ENCODE data around the gene ACSS1. TPM values are rescaled to one million over a fixed set of nuclear protein-coding genes. Genes with fewer than 3 reads are reported as not detected.
A peak's percentile ranks its signal among the peaks of the same experiment; 100 is the strongest.

The ACSS1 gene
- total RNA-seq, 2 donors from 2014 or later = 73.8 to 83.8 TPM

DNA sequence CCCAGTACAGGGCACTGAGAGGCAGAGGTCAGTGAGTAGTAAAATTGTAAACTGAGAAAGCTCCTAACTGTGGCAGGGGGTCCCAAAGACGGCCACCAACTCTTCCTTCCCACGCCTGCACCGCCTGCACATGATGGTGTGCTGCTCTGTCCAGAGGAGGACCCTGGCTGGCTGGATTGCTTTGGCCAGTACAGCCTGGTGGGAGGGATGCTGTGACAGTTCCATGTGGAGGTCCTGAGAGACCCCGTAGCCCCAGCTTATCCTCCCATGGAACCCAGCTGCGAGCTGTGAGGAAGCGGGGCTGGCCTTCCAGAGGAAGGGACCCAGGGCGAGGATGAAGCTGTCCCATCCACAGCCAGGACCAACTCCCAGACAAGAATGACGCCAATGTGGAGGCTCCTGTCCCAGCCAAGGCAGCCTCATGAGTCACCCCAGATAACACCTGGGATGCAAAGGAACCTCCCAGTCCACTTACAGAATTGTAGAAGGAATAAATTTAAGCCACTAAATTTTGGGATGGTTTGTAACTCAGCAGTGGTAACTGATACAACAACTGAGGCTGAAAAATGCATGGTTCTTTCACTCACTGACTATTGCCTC lies 2.0 kb upstream of the ACSS1 start:
- Histone ChIP-seq H3K9me3 (no peaks in the 10 kb centered on the region), H3K36me3 (replicated peaks in 1 of 2; ENCODE audit: insufficient read depth in 1 of 2, low read depth in 2 of 2) (no peaks in the 10 kb centered on the region), H3K4me3 (no peak overlapping the region), H3K27me3 (no peaks in the 10 kb centered on the region), H3K27ac (peak overlapping the region in 3 of 4 donors; percentile 91 to 96 (median 94)), H3K4me1 (peaks cover 63% of the 10 kb centered on the region)
- DNase-seq (peak in 2 of 4 donors; percentile 13 to 61), ATAC-seq (no peak)
- intact Hi-C loops (cut with DNase I) = loop anchor here (5.0 kb wide), 1 partner anchor 63 kb away; no protein-coding TSS in a partner anchor
- TF ChIP-seq POLR2A (IDR thresholded peaks at IDR 0.05) = no peak
- TF ChIP-seq, protein P1, sequence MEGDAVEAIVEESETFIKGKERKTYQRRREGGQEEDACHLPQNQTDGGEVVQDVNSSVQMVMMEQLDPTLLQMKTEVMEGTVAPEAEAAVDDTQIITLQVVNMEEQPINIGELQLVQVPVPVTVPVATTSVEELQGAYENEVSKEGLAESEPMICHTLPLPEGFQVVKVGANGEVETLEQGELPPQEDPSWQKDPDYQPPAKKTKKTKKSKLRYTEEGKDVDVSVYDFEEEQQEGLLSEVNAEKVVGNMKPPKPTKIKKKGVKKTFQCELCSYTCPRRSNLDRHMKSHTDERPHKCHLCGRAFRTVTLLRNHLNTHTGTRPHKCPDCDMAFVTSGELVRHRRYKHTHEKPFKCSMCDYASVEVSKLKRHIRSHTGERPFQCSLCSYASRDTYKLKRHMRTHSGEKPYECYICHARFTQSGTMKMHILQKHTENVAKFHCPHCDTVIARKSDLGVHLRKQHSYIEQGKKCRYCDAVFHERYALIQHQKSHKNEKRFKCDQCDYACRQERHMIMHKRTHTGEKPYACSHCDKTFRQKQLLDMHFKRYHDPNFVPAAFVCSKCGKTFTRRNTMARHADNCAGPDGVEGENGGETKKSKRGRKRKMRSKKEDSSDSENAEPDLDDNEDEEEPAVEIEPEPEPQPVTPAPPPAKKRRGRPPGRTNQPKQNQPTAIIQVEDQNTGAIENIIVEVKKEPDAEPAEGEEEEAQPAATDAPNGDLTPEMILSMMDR (IDR thresholded peaks at IDR 0.05) = no peak
- WGBS, 2 donors = 73 to 93% methylated on average over 4 to 8 of the region's 8 CpGs

DNA sequence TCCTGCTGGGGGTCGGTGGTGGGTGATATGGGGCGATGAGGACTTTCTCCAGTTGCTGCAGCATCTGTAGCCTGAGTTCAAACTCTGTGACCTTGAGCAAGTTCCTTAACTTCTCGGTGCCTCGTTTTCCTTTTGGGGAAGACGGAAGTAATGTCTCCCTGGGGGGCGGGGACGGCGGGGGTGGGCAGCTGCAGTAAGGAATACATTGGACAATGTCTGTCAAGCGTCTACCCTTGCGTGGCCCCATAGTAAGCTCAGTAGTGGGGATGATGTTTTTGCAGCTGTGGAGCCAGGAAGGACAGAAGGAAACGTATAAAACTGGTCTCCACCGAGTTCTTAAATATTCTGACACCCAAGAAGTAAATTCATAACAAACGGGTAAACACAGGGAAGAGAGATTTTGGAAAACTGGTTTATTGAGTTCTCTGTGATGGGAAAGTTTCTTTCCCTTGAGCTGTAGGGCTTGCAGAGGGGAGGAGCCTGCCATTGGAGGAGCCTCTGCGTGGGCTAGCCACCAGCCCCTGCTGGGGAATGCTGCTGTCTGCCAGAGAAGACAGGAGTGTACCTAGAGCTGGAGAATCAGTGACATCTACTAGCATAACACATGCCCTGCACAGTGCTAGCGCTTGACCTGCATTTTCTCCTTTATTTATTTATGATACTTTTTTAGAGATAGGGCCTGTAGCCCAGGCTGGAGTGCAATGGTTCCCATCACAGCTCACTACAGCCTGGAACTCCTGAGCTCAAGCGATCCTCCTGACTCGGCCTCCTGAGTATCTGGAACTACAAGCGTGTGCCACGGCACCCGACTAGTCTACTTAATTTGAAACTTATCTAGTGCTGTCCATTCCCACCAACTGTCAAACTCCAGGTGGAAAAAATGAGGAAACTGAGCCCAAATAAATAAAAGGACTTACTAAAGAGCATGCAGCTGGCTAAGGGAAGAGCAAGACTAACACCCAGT lies 1.2 kb upstream of the ACSS1 start:
- DNase-seq (peak in 2 of 4 donors; percentile 13 to 30), ATAC-seq (no peak)
- H3K4me3 ChIP-seq = peak overlapping the region; percentile 46 to 59
- no peak for TF ChIP-seq POLR2A (IDR thresholded peaks at IDR 0.05)
- no peaks in the 10 kb centered on the region for H3K9me3 ChIP-seq
- H3K36me3 ChIP-seq (replicated peaks in 1 of 2; ENCODE audit: insufficient read depth in 1 of 2, low read depth in 2 of 2) = no peaks in the 10 kb centered on the region
- peaks cover 71% of the 10 kb centered on the region for H3K4me1 ChIP-seq
- WGBS, 2 donors = 11 to 12% methylated on average over 18 to 20 of the region's 20 CpGs
- peak overlapping the region; percentile 91 to 96 (median 94) for H3K27ac ChIP-seq
- intact Hi-C loops (cut with DNase I) = no loop called here
- no peaks in the 10 kb centered on the region for H3K27me3 ChIP-seq

DNA sequence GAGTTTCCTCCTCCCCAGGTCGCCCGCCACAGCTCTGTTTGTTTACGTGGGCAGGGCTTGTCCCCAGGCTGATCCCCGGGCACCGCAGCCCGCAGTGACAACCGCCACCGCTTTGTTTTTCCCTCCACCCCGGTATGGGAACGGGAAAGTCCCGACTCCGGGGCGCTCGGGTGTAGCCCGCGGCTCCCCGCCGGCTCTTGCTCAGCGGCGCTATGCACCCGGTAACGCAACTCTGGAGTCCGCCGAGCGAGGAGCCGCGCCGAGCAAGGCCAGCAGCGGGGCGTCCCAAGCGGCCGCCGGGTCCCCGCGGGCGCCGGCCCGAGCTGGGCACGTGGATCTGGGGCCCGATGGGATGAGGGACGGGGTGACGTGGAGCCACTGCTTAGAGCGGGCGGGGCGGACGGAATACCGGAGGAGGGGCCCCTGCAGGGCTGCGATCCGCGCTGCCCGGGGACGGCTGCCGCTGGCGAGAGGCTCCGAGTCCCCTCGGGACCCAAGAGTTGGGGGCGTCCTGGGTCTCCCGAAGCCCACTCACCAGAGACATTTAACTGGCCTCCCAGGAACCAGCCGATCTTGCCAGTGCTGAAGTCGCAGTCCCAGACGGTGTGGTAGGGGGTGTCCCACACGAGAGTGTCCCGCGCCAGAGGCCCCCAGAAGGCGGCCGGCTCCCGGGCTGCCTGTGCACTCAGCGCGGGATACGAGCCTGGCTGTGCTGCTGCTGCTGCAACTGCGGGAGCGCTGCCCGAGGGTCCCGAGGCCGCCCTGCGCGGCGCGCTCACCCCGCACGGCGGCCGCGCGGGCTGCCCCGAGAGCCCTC lies 497 bp downstream of the ACSS1 start:
- ATAC-seq (peak; percentile 74), DNase-seq (peak; percentile 79 to 86 (median 82))
- Histone ChIP-seq H3K27ac (peak overlapping the region; percentile 91 to 96 (median 94)), H3K4me3 (peak overlapping the region; percentile 46 to 59), H3K36me3 (replicated peaks in 1 of 2; ENCODE audit: insufficient read depth in 1 of 2, low read depth in 2 of 2) (no peaks in the 10 kb centered on the region), H3K9me3 (no peaks in the 10 kb centered on the region), H3K27me3 (no peaks in the 10 kb centered on the region), H3K4me1 (peaks cover 86% of the 10 kb centered on the region)
- intact Hi-C loops (cut with DNase I) = no loop called here
- 0 to 1% methylated on average over 6 to 66 of the region's 86 CpGs for WGBS, 2 donors
- TF ChIP-seq POLR2A (IDR thresholded peaks at IDR 0.05) = peak; percentile 46 to 78 (median 78)
- TF ChIP-seq, protein P1 (IDR thresholded peaks at IDR 0.05) = peak in 1 of 7 experiments; percentile 24

DNA sequence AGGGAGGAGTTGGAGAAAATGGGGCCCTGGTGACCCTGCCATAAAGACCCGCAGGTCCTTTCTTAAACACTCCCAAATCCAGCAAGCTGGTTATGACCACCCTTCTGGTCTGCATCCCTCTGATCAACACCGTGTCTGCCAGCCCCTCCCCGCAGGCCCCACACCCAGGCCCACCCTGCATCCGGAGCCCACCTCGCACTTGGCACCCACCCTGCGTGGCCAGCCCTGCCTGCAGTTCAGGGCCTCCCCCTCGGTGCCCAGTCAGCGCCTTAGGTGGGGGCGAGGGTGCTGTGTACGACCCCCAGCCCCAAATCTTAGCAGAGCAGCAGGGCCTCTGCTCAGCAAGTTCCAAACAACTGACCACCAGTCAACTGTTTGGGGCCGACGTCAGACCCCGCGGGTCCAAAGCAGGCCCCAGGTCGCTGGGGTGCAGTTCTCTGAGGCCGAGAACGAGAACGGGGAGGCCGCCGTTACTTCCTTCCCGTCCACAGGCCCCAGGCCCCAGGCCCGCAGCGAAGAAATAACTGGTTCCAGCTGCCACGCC lies 1.2 kb downstream of the ACSS1 start:
- ATAC-seq (no peak), DNase-seq (no peak)
- no peaks in the 10 kb centered on the region for H3K9me3 ChIP-seq
- intact Hi-C loops (cut with DNase I) = no loop called here
- peak overlapping the region; percentile 91 to 96 (median 94) for H3K27ac ChIP-seq
- TF ChIP-seq POLR2A (IDR thresholded peaks at IDR 0.05) = no peak
- WGBS, 2 donors = 2 to 8% methylated on average over 4 to 24 of the region's 24 CpGs
- peaks cover 86% of the 10 kb centered on the region for H3K4me1 ChIP-seq
- no peaks in the 10 kb centered on the region for H3K36me3 ChIP-seq (replicated peaks in 1 of 2; ENCODE audit: insufficient read depth in 1 of 2, low read depth in 2 of 2)
- H3K27me3 ChIP-seq = no peaks in the 10 kb centered on the region
- H3K4me3 ChIP-seq = peak overlapping the region; percentile 46 to 59

DNA sequence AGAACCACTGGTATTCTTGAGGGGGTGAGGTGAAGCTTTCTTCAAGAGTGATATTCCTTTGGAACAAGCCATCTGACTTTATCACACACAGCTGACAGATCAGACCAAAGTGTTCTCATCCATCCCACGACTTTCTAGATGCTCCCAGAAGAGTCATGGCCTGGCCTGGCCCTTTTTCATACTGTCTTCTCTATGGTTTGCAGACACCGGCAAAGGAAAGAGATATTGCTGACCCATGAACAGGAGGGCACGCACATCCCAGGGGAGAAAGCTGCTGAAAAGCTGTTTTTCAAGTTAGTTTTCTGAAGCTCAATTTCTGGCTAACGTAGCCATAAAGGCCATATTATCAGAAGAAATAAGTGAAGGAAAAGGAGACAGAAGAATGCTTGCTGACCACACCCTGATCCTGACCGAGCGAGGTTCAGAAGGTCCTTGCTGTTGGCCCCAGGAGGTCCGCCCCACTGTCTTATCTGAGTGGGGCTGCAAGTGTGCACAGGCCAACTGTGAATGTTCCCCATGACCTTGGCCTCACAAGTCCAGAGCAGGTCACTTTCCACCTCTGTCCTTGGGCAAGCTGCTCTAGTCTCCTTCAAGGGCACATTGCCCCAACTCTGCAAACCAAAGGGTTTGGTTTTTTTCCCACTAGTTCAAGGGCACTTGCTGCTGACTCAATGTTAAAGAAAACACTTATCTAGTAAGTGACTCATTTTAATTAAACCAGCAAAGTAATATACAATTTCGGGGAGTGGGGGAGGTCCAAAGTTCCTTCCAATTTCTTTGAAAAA lies 2.0 kb downstream of the ACSS1 start:
- intact Hi-C loops (cut with DNase I) = no loop called here
- Histone ChIP-seq H3K4me1 (peaks cover 86% of the 10 kb centered on the region), H3K27ac (peak overlapping the region; percentile 91 to 96 (median 94)), H3K36me3 (replicated peaks in 1 of 2; ENCODE audit: insufficient read depth in 1 of 2, low read depth in 2 of 2) (no peaks in the 10 kb centered on the region), H3K4me3 (no peak overlapping the region), H3K27me3 (no peaks in the 10 kb centered on the region), H3K9me3 (no peaks in the 10 kb centered on the region)
- WGBS, 2 donors = 17 to 28% methylated on average over 8 of the region's 8 CpGs
- TF ChIP-seq, protein P1 (IDR thresholded peaks at IDR 0.05) = no peak
- TF ChIP-seq POLR2A (IDR thresholded peaks at IDR 0.05) = no peak
- DNase-seq (peak; percentile 22 to 58 (median 52)), ATAC-seq (no peak)

Measured in body of pancreas (tissue), 4 donors.